Forelimb muscle (tissue), 1 donor: ENCODE data around the gene NOXO1. TPM values are rescaled to one million over a fixed set of nuclear protein-coding genes. Genes with fewer than 3 reads are reported as not detected.
A peak's percentile ranks its signal among the peaks of the same experiment; 100 is the strongest.
"Not testable (repeated sequence)": the region's sequence is repeated elsewhere in the genome, so short reads cannot be mapped to it uniquely, and the experiment has no call there.

Experiments used
- DNase-seq: peaks from one replicate; pipeline ENCODE4 v3.0.0-alpha.2; 2013; ENCODE audit warnings: low read depth
- polyA plus RNA-seq: library from polyadenylated mRNA; unstranded; fragments of 120-200 nt; gene quantifications from one replicate; pipeline ENCODE4 v1.2.1, GENCODE V29; 2013; ENCODE audit not compliant: insufficient read length

The NOXO1 gene
- polyA plus RNA-seq, 1 donor, result 1.4 TPM

DNA sequence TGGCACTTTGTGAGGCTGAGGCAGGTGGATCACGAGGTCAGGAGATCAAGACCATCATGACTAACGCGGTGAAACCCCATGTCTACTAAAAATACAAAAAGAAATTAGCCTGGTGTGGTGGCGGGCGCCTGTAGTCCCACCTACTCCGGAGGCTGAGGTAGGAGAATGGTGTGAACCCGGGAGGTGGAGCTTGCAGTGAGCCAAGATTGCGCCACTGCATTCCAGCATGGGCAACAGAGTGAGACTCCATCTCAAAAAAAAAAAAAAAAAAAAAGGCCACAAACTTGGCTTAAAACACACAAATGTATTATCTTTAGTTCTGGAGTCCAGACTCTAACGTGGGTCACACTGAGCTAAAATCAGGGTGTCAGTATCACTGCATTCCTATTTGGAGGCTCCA lies 30.5 kb upstream of the NOXO1 start:
- not testable (repeated sequence) for DNase-seq

DNA sequence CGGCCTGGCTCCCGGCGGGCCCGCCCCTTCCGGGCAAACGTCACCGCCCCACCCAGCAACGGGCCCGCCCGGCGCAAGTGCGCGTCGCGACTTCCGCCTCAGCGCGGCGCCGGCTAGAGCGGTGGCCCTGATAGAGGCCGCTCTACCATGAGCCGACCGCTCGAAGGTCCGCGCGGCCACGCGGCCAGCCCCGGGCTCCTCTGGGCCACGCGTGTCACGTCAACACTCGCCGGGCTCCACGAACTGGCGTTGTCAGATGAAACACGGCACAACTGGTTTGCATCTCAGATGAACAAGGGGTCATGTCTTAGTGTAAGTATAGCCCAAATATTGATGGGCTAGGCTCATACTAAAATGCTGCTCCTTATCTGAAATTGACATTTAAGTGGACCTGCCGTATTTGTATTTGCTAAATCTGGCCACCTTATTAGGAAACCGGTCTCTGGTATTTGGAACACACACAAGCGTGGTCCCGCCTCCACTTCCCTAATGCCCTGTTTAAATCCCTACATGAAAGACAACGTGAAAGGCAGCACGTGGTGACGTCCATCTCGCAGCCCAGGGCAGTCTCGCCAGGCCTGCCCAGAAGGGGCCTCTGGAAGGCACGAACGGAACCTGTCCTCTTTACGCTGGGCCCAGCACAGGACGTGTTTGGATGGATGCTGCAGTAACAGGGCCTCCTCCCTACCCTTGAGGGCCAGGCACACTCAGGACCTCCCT lies 28.7 kb upstream of the NOXO1 start, which contains the start of gene ZNF598:
ZNF598 (minus strand) TSS at position 31 of the 720 bp plus-strand sequence.
- DNase-seq, result peak; percentile 66

DNA sequence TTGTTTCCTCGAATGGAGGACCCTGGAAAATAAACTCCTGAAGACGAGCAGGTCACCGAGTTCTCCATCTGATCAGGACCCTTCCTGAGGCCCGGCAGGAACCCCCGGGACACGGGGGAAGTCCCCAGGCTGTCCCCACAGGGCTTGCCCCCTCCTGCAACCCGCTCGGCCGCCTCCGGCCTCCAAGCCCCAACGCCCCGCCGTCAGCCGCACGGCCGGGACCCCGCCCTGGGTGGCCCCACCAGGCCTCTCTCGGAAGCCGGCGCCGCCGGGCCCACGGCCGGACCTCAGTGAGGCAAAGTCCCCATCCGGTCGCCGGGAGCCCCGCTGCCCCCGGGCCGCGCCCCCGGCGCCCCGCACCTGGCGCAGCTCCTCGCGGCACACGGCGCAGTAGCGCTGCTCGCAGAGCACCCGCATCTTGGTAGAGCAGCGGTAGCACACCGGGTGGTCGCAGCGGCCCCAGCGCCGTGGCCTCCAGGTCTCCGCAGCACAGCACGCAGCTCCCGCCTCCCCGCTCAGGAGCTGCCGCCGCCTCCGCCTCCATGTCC lies 28.0 kb upstream of the NOXO1 start:
- DNase-seq, result no peak

DNA sequence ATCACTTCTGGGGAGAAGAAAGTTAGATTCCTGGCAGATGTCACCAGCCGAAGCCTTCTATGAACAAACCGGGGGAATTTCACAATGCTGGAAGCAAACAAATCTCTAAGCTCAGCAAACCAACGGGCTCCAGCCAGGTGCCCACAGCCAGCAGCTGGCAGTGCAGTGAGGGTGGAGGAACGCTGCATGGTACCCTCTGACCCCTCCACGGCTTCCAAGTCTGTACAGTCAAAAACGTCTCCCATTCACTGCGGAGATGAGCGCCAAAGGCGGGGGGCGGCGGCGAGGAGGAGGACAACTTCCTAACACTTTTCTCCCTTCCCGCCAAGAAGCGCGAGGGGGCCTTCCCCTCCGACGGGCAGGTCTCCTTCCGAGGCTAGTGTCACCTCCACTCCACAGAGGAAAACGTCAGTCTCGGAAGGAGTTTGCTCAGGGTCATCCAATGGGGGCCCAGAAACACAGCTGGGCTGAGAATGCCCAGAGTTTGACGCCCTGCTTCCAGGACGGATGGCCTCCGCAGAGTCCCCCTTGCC lies 27.4 kb upstream of the NOXO1 start:
- DNase-seq, result no peak

DNA sequence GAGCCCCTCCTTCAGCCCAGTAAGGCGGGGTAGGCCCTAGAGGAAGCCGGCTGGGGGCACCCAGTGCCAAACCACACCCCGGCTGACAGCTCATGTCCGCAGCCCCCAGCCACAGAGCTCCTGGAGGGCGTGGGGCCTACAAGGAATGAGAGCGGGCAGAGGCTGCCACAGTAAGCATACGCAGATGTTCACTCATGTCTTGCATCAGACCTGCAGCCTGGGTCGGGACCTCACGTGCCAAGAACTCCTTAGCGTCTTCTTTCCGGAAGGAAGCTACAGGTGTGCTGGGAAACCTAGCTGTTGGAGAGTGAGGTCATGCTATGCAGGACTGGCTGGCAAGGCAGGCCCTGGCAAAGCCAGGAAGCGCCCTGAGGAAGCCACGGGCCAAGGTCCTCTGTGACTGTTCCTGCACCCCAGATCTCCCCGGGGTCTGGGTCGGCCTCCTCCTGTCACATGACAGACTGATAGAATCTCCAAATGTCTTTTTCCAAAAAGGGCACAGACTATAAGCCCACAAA lies 26.8 kb upstream of the NOXO1 start:
- DNase-seq, result no peak

DNA sequence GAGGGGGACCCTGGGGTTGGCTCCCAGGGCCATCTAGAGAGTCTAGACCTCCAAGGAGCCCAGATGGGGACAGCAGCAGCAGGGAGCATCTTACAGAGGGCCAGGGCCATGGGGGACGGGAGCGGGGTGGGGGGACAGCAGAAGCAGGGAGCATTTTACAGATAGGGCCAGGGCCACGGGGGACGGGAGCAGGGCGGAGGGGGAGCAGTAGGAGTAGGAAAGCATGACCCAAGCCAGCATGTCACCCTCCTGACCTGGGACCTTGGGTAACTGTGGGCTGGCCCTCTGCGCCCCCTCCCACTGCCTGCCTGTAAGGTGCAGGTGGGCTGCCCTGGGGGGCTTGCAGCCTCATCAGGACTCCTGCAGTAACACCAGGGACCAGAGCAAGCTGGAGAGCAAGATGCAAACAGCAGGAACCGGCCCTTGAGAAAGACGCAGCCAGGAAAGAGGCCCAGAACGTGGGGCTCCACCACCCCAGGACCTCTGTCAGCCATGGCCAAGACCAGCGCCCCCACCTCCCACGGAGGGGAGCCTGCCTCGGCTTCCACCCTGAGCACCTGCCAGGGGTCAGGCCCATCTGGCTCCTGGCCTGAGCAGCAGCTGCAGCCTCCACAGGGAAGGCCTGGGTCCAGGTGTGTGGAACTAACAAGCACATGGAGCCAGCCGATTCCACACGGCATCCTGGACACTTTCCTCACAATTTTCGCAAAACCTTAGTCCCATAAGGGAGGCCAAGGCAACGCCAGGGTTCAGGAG lies 26.0 kb upstream of the NOXO1 start:
- no peak for DNase-seq

DNA sequence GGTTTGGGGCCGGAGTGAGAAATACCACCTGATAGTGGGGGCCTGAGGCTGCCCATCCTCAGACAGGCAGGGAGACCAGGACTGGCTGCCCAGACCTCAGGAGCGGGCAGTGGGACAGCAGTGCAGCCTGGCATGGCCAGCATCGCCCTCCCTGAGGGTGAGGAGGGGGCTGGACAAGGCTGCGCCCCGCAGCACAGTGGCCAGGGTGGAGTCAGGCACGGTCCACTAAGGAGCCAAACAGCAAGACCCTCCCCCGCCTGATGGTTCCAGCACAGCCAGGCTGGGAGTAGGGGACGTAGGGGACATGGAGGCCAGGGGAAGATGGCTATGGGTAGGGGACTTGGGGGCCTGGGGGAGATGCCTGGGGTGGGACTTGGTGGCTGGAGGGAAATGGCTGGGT lies 25.0 kb upstream of the NOXO1 start:
- DNase-seq, result no peak

DNA sequence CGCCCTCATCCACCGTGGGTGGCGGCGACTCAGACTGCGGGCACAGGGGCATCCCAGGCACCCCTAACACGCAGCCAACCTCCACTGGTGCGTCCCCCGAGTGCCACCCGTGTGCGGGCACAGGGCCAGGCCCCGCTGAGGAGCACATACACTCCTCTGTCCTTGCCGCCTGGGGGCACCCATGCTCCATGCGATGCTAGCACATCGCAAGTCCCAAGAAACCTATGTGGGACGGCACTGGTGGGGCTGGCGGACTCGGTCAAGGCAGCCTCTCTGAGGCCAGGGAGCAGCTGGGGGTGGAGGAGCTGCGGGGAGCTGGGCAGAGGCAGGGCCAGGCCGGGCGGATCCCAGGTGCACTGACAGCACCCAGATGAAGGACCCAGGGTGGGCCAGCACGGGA lies 24.4 kb upstream of the NOXO1 start:
- DNase-seq, result no peak

DNA sequence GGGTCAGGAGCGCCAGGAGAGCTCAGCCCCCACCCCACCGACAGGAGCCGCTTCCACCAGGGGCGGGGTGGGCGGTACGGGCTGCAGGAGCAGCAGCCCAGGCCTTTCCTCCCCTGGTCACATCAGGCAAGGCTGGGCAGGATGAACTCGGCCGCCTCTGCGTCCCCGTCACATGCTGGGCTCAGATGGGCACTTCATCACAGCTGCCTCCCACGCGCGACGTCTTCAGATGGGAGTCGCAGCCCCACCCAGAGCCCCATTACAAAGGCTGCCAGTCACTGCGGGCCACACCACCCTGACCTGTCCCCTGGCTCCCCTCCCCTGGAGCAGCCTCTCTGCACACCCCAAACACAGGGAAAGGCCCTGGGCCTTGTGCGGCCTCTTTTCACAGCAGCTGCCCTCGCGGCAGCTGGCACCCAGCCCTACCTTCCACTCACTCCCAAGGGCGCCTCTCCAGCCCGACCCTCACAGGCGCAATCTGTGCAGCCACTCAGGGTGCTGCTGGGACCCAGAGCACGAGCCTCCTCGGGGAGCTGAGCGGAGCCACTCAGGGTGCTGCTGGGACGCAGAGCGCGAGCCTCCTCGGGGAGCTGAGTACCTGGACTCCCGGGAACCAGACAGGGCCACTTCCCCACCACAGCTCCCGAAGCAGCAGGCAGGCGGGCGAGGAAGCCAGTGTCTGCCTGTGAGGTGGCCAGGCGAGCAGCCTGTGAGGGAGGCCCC lies 23.7 kb upstream of the NOXO1 start:
- no peak for DNase-seq

DNA sequence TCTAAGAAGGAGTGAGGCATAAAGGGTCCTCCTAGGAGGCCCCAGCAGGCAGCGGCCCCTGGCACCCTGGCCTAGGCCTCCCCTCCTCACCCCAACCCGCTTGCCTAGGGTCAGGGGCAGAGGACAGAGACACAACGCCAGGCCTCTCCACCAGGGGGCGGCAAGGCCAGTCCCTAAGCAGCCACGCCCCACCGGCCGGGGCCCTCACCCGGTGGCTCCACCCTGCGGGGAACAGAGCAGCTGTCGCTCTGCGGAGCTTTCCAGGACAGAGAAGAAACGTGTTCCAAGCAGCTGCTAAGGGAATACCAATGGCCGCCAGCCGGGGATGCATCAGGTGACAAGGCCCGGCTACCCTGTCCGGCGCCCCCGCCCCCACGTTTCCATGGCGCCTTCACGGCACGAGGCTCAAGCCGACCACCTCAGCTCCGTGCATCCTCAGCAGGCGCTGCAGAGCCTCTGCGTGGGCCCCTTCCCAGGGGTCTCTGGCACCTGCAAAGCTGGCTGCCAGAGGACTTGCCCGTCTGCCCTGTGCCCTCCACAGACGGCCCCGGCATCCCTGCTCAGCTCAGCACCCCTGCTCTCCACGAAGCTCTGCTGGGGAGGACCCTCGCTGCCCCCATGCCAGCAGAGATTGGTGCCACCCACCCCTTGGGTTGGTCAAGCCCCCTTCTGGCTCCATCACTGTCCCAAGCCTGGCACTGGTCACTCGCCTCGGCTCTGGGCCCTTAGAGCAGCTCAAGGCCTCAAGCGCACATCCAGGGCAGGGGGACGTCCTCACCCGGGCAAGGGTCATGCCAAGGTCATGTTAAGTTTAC lies 22.8 kb upstream of the NOXO1 start:
- peak; percentile 39 for DNase-seq

DNA sequence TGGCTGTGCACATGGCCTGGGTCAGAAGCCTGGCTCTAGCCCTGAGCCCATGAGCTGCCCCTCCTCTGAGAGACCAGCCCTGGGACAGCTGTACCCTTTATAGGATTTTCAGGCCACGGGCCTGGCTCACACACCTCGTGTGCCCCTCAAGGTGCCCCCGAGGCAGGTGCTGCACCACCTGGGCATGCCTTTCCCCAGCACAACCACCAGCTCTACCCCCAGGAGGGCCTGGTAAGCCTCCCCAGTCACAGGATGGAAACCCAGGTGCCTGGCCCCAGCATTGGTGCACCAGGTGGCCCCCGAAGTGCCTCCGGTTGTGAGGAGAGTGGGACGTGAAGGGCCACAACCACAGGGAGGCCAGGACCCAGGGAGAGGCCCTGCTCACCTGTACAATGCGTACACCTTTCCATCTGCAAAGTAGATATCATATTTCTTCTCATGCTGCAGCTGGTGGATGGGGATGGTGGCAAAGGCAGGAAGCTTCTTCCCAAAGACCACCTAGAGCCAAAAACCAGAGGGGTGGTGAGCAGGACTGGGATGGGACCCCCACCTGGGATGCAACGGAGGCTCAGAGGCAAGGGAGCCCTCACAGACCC lies 22.1 kb upstream of the NOXO1 start:
- no peak for DNase-seq

DNA sequence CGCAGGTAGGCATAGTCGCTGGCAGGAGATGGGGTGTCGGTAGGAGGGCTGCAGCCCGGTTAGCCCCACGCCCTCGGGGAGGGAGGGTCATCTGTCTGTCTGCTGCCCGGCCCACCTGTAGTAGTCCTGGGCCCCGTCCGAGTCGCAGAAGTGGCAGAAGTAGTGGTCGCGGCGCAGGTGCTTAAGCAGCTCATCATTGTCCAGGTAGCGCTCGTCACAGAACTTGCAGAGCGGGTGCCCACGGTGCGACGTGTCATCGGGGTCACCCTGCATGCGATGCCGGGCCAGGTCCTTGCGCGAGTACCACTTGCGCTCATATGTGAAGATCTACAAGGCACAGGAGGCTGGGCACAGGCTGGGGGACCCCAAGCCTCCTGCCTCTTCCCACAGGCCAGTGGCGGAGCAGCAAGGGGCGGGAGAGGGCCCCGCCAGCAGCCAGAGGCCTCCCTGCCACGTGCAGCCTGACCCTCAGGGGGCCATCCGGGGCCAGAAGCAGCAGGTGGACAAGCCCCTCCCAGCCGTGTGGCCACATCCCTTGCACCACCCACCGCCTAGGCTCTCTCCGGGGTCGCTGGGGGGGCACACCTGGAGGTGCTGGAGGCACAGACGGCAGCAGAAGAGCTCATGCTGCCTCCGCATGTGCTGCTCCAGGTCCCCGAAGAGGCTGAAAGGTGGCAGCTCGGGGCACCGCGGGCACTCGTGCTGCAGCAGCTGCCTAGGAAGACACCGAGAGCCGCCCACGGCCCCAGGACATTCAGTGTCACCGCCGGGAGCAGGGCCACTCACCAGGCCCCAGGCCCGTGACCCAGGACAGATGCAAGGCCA lies 21.3 kb upstream of the NOXO1 start:
- DNase-seq, result no peak

DNA sequence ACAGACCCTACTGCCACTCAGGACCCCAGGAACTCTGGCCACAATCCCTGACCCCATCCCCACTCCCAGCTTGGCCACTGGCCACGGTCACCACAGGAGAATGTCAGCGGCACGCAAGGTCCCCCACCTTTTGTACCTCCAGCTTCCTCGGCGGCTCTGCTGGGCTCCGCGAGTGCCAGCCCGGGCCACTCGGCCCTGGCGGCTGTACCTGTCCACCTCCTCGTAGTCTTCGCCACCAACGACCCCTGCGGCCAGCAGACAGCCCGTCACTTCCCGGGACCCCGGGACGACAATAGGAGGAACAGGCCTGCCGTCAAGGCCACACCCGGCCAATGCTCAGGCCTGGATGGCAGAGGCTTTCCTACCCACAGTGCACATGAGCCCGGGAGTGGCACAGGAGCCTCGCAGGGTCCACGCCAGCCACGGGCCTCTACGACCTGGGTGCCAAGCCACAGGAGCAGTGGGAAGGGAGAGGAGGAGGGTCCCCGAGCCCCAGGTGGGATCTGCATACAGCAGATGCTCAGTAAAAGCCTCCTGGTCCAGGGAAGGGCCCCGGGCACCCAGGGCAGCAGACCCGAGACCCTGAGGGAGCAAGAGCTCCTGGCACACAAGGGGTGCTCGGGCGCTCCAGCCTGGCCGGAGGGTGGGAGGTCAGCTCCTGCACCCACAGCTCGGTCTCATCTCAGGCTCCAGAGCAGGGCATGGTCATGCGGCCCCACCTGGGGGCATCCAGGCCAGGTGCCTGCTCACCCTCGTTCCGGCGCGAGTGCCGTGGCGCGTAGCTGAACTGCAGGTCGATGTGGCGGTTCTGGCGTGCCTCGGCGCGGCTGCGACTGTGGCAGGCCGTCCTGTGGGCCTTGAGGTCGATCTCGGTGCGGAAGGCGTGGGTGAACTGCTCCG lies 20.4 kb upstream of the NOXO1 start:
- DNase-seq, result no peak

DNA sequence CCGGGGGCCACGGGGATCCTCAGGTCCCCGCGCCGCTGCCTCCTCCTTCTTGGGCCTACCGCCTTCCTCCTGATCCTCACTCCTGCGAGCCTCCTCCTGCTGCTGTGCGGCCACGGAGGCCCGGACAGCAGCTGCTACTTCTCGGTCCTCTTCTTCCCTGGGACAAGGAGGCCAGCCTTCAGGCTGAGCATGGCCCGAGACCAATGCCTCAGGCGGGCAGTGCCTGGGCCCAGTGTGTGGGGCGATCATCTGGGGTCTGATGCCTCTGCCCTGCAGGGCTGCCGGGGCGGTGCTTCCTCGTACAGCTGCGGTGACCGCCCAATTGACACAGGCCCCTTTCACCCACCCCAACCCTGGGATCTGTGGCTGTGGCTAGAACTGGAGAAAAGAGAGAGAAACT lies 19.8 kb upstream of the NOXO1 start:
- no peak for DNase-seq

DNA sequence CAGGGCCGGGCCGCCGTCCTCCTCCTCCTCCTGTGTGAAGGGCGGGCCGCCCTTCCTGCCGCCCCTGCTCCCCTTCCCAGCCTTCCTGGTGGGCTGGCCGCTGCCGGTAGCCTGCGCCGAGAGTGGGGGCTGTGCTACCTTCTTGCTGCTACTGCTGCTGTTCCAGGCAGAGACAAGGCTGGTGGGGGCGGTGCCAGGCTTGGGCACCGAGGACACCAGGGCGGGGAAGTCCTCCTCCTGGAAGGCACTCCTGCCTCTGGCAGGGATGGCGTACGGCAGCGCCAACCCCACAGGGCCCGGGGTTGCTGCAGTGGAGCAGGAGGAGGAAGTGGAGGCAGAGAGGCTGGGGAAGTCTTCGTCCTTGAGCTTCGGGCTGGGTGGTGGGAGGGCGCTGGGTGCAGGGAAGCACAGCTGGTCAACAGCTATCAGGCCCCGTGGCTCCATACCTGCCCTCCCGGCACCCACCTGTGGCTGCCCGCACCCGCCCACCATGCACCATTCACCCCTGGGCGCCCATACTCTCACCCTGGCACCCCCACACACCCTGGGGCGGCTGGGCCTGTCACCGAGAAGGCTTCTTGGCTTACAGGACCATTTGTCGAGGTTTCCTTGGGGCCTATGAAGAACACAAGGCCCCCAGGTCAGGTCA lies 18.7 kb upstream of the NOXO1 start:
- DNase-seq, result no peak

DNA sequence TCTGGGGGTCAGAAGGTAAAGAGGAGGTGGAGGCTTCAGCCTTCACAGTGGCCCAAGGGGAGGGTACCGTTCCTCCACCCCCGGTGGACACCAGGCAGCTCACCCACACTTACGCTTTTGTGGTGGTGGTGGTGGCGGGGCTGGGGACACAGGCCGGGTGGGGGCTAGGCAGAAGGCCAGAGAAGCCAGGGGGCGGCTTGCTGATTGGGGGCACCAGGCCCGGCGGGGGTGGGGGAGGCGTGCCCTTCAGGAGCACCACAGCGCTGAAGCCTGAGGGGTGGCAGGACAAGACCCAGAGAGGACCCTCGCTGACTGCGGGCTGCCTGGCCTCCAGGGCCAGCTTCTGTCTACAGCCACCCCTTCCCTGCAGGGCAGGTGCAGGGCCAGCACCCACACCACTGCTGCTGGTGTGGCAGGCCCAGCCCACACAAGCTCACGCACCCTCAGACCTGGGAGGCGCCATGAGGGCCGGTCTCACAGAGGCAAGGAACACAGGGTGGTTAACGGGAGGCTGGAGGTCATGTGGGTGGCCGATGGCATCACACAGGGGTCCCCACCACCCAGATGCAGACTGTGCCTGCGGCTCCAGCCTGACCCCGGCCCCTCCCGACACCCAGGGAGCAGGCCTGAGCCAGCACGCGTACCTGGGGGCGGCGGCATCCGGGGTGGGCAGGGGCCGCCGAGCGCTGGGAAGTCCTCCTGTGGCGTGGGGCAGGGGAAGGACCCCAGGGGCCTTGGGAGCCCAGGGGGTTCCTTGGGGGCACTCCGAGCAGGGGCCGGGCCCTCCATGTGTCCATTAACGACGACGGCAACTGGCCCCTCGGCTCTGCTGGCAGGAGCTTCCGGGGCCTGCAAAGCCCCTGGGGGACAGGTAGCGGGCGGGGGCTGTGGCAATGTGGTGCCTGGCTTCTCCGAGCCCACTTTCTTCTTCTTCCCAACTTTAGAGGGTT lies 17.9 kb upstream of the NOXO1 start:
- DNase-seq, result no peak

DNA sequence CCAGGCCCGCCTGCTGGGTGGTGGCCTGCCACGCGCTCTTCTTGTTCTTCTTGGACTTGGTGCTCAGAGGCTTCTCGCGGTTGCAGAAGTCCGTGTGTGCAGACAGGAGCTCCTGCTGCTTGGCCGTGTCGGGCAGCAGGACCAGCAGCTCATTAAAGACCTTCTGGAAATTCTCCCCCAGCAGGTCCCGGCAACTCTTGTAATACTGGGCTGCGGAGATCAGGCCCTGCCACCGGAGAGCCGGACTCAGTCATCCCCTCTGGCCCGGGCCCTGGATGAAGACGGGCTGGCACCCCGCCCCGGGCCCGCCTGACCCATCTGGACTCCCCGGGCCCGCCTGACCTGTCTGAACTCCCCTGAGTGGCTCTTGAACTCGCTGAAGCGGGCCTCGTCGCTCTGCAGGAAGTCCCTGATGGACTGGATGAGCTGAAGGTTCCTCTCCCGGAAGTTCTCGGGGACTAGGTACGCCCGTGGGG lies 17.1 kb upstream of the NOXO1 start:
- no peak for DNase-seq
